AG10803 (cell line): ENCODE measurements around the gene MAP2.

Experiments
- DNase-seq: peaks from one replicate; pipeline ENCODE4 v3.0.0; 2010; ENCODE audit warnings: low read depth
- H3K4me3 ChIP-seq: 2 replicates; pipeline ENCODE4 v1.5.1; 2011; ENCODE audit warnings: mild to moderate bottlenecking, low read length, control low read depth
- CTCF ChIP-seq: conservative IDR thresholded peaks from 2 replicates; pipeline ENCODE4 v1.5.1; 2011; ENCODE audit warnings: mild to moderate bottlenecking, low read length, control low read depth, inconsistent platforms

MAP2 gene

DNA sequence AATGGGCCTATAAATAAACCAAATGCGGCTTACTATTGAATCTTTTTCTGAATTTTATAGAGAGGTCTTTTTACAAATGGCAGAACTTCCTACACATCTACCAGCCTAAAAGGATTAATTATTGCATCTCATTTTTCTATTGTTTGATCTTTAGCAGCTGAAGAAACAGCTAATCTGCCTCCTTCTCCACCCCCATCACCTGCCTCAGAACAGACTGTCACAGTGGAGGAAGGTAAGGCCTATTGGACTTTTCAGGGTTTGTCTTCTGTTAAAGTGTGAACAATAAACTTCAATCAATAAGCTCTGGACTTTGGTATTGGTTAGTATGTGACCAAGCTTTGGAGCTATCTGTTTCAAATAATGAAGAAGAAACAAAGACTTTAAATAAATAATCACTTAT is 256.7 kb downstream of the MAP2 start:
- no peak for DNase-seq
- TF ChIP-seq CTCF: no peak
- H3K4me3 ChIP-seq: no peak overlapping the region

- DNase-seq: no peak
- no peak overlapping the region for H3K4me3 ChIP-seq
- TF ChIP-seq CTCF: no peak
Observed at GRCh38 chr2:209681201-209681735, 257.4 kb downstream of the MAP2 start.

GRCh38 chr2:209682646-209683045 is 258.8 kb downstream of the MAP2 start:
- no peak for DNase-seq
- no peak overlapping the region for H3K4me3 ChIP-seq
- TF ChIP-seq CTCF: no peak

DNA sequence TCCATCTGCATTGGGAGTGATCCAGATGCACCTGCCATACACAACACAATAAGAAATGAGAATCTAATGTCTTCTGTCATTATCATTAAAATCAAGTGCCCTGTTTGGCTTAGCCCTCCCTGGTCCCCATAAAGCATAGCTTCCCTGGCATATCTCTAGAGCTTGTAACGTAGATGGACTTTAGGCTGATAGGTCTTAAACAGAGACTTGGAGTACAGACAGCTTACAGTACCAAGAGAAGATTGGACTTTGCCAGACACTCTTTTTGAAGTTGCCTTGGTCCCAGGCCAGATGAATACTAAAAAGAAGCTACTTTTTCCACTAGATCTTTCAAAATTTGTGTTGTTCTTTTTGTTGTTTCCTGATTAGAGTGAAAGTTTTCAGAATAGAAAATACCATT is 261.5 kb downstream of the MAP2 start:
- no peak overlapping the region for H3K4me3 ChIP-seq
- no peak for DNase-seq
- no peak for TF ChIP-seq CTCF

DNA sequence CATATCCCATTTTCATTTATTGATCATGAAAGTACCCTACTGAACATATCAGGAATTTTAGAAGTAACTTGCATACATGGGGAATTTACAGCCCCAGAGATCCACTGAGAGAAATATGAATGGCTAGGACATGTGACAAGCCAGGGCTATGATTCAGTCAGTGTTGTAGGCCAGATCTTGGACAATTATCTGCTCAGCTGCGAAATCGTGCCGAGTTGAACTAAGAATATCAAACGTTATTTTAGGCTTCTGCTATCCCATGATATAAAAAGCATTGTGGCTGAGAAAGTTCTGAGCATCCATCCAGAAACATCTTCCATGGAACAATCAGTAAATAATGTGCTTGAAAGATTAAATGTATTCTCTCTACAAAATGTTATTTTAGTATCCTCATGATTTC is 262.1 kb downstream of the MAP2 start:
- no peak overlapping the region for H3K4me3 ChIP-seq
- no peak for TF ChIP-seq CTCF
- DNase-seq: no peak

- TF ChIP-seq CTCF: no peak
- no peak overlapping the region for H3K4me3 ChIP-seq
- no peak for DNase-seq
Observed at GRCh38 chr2:209686448-209686847, 262.6 kb downstream of the MAP2 start.

DNA sequence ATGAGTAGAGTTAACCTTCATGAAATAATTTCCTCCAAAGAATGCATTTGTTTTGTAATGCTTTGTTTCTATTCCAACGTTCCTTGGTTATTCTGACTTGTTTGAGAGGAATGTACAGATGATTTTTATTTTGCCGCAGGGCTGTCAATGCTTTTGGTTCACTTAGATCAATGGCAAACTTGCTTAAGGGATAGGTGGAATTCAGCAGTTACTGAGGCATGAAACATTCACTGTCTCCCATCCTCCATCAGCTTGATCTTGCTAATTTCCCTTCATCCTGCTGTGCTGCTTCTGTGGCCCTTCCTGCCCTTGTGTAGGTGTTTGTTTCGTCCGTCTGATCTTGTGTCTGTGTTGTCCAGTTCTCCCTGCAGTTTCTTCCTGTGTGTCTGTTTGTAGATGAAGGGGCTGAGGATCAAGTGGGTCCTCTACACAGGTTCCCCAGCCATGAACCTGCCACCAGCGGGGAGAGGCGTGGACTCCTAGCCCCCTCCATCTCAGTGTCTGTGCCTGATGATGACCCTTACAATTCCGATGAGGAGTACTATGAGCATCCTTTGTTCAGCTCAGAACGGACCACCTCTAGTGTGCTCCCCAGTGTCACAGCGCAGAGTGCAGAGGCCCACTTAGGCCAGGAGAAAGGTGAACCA is 263.6 kb downstream of the MAP2 start:
- DNase-seq: peak; percentile 5
- no peak for TF ChIP-seq CTCF
- H3K4me3 ChIP-seq: no peak overlapping the region
